OCI-LY1 (cell line): ENCODE measurements around the gene PRKD2.

Experiments used
- H2AFZ ChIP-seq: fragments of 200-600 bp; sonication (generic), shearing (Covaris generic); 2 replicates; pipeline ENCODE4 v1.6.0; 2014; ENCODE audit warnings: antibody characterized with exemption, mild to moderate bottlenecking, low read length
- H3F3A ChIP-seq: fragments of 200-600 bp; sonication (generic), shearing (Covaris generic); 2 replicates; pipeline ENCODE4 v1.6.0; 2014; ENCODE audit warnings: mild to moderate bottlenecking, antibody characterized with exemption, low read length, moderate library complexity; ENCODE audit not compliant: insufficient read depth
- H3K27ac ChIP-seq: fragments of 200-600 bp; sonication (generic); 2 replicates; pipeline ENCODE4 v1.5.1; 2014; ENCODE audit warnings: low read length, mixed run types, mild to moderate bottlenecking, low read depth; ENCODE audit not compliant: poor library complexity, severe bottlenecking
- H3K27me3 ChIP-seq: fragments of 200-600 bp; sonication (generic); 2 replicates; pipeline ENCODE4 v1.6.0; 2014; ENCODE audit warnings: antibody characterized with exemption, mild to moderate bottlenecking, low read length, moderate library complexity; ENCODE audit not compliant: insufficient read depth
- H3K36me3 ChIP-seq: fragments of 200-600 bp; sonication (generic); 2 replicates; pipeline ENCODE4 v1.6.1; 2014; ENCODE audit warnings: mild to moderate bottlenecking, antibody characterized with exemption, low read length, moderate library complexity, mixed read lengths; ENCODE audit not compliant: insufficient read depth
- H3K4me1 ChIP-seq: fragments of 200-600 bp; sonication (generic); 2 replicates; pipeline ENCODE4 v1.5.1; 2014; ENCODE audit warnings: mild to moderate bottlenecking, low read length, moderate library complexity; ENCODE audit not compliant: insufficient read depth, severe bottlenecking
- H3K4me2 ChIP-seq: fragments of 200-600 bp; sonication (generic), shearing (Covaris generic); 2 replicates; pipeline ENCODE4 v1.6.1; 2014; ENCODE audit warnings: low read length
- H3K4me3 ChIP-seq: fragments of 200-600 bp; sonication (generic); 2 replicates; pipeline ENCODE4 v1.5.1; 2014; ENCODE audit warnings: low read length, low read depth, mild to moderate bottlenecking, mixed read lengths; ENCODE audit not compliant: poor library complexity, severe bottlenecking
- H3K79me2 ChIP-seq: fragments of 200-600 bp; shearing (Covaris generic); 2 replicates; pipeline ENCODE4 v1.6.1; 2016; ENCODE audit warnings: mixed run types, low read length, mixed read lengths; ENCODE audit not compliant: insufficient read depth
- H3K9ac ChIP-seq: fragments of 200-600 bp; sonication (generic), shearing (Covaris generic); 2 replicates; pipeline ENCODE4 v1.6.1; 2014; ENCODE audit warnings: mild to moderate bottlenecking, low read length, mixed read lengths
- H3K9me2 ChIP-seq: fragments of 200-600 bp; sonication (generic), shearing (Covaris generic); 2 replicates; pipeline ENCODE4 v1.6.1; 2014; ENCODE audit warnings: low read depth, mild to moderate bottlenecking, low read length, mixed read lengths
- H3K9me3 ChIP-seq: fragments of 200-600 bp; shearing (Covaris generic); 2 replicates; pipeline ENCODE4 v1.6.1; 2014; ENCODE audit warnings: low read length, mixed read lengths
- H4K20me1 ChIP-seq: fragments of 200-600 bp; sonication (generic), shearing (Covaris generic); 2 replicates; pipeline ENCODE4 v1.6.0; 2016; ENCODE audit warnings: mild to moderate bottlenecking, low read length; ENCODE audit not compliant: insufficient read depth
- EZH2 ChIP-seq: fragments of 200-600 bp; sonication (generic), shearing (Covaris generic); IDR thresholded peaks from 2 replicates; pipeline ENCODE4 v1.8.0; 2017; ENCODE audit warnings: borderline replicate concordance, mixed run types, mild to moderate bottlenecking, antibody characterized with exemption, low read length, moderate library complexity, mixed read lengths
- TF ChIP-seq, protein P1 (sequence below): fragments of 200-600 bp; sonication (generic), shearing (Covaris generic); IDR thresholded peaks from 2 replicates; pipeline ENCODE4 v1.5.1; 2017; ENCODE audit warnings: mild to moderate bottlenecking, antibody characterized with exemption, low read length, moderate library complexity, mixed read lengths

The PRKD2 gene

DNA sequence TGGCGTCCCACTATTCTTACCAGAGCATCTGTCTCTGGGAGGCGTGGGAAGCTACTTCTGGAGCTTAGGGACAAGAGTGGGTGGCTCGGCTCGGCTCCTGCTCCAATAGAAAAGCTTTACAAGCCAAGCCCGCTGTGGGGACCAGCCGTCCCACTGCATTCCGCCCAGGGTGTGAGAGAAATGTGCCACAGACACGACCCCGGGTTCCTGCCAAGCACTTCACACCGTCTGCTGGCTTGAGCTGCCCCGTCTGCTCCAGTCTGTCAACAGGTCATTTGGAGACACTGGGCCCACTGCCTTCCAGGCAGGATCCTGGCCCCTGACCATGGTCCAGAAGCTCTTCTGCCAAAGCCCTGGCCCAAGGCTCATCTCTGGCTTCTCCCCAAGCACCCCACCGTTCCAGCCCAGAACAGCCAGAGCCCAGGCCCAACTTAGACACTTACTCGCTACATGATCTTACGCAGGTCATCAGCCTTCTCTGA lies 22.4 kb upstream of the PRKD2 start:
- H4K20me1 ChIP-seq, result no peaks in the 10 kb centered on the region
- peaks cover 48% of the 10 kb centered on the region; the same call in 1 of the 2 replicates for H3K36me3 ChIP-seq

DNA sequence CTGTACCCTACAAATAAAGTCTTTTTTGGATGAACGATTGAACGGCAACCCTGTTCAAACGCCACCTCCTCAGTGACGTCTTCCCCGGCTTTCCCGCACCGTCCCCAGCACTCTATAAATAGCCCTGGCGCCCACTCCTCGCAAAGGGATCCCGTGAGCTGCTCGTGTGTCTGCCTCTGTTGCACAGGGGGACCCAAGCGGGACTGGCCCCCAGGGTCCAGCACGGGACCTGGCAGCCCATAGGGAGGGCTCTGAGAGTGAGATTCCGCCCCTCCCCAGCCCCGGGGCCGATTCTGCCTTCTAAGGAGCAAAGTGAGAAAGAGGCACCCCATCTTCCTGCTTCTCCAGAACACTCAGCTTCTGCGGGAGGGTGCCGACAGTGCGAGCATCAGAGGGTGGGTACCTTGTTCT lies 20.9 kb upstream of the PRKD2 start:
- Histone ChIP-seq H3K79me2 (peaks cover 32% of the 10 kb centered on the region), H3K9ac (no peak overlapping the region), H3K27me3 (no peaks in the 10 kb centered on the region), H3K4me2 (no peak overlapping the region), H4K20me1 (no peaks in the 10 kb centered on the region), H3K9me3 (no peaks in the 10 kb centered on the region), H3K4me1 (peaks cover 9% of the 10 kb centered on the region), H3K36me3 (peaks cover 58% of the 10 kb centered on the region; the same call in 1 of the 2 replicates), H3K27ac (no peak overlapping the region), H2AFZ (no peak overlapping the region), H3F3A (no peaks in the 10 kb centered on the region), H3K4me3 (no peak overlapping the region), H3K9me2 (no peaks in the 10 kb centered on the region)
- TF ChIP-seq, protein P1, sequence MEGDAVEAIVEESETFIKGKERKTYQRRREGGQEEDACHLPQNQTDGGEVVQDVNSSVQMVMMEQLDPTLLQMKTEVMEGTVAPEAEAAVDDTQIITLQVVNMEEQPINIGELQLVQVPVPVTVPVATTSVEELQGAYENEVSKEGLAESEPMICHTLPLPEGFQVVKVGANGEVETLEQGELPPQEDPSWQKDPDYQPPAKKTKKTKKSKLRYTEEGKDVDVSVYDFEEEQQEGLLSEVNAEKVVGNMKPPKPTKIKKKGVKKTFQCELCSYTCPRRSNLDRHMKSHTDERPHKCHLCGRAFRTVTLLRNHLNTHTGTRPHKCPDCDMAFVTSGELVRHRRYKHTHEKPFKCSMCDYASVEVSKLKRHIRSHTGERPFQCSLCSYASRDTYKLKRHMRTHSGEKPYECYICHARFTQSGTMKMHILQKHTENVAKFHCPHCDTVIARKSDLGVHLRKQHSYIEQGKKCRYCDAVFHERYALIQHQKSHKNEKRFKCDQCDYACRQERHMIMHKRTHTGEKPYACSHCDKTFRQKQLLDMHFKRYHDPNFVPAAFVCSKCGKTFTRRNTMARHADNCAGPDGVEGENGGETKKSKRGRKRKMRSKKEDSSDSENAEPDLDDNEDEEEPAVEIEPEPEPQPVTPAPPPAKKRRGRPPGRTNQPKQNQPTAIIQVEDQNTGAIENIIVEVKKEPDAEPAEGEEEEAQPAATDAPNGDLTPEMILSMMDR, result no peak
- TF ChIP-seq EZH2, result no peak

More for the DNA sequence above, 22.4 kb upstream of the PRKD2 start:
- H3K79me2 ChIP-seq, result peaks cover 47% of the 10 kb centered on the region
- H2AFZ ChIP-seq, result no peak overlapping the region
- H3K9ac ChIP-seq, result no peak overlapping the region
- H3K27me3 ChIP-seq, result no peaks in the 10 kb centered on the region
- no peaks in the 10 kb centered on the region for H3K9me2 ChIP-seq
- no peak overlapping the region for H3K4me2 ChIP-seq
- peaks cover 22% of the 10 kb centered on the region for H3K4me1 ChIP-seq
- no peak overlapping the region for H3K4me3 ChIP-seq
- H3K27ac ChIP-seq, result no peak overlapping the region
- H3K9me3 ChIP-seq, result no peaks in the 10 kb centered on the region
- H3F3A ChIP-seq, result no peaks in the 10 kb centered on the region
- TF ChIP-seq EZH2, result no peak
- TF ChIP-seq, protein P1, result no peak

DNA sequence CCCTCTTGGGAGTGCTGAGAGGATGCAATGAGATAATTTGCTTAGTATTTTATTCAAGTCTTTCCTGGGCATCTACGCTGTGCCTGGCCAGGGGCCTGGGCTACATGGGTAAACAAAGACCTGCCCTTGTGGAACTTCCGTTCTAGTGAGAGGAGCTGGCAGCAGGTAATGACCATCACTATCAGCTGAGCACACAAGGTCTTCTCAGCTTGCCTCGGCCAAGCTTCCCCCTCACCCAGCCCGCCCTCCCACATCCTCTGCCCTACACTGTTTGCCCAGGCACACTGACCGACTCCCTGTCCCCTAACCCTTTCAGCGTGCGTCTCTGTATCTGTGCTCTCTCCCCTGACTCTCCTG lies 20.4 kb upstream of the PRKD2 start:
- Histone ChIP-seq H3K4me3 (no peak overlapping the region), H3K4me1 (peaks cover 4% of the 10 kb centered on the region), H3K79me2 (peaks cover 28% of the 10 kb centered on the region), H3K36me3 (peaks cover 58% of the 10 kb centered on the region; the same call in 1 of the 2 replicates), H2AFZ (no peak overlapping the region), H3K9me2 (no peaks in the 10 kb centered on the region), H3K4me2 (no peak overlapping the region), H3F3A (no peaks in the 10 kb centered on the region), H3K27me3 (no peaks in the 10 kb centered on the region), H3K9me3 (no peaks in the 10 kb centered on the region), H3K9ac (no peak overlapping the region), H3K27ac (no peak overlapping the region), H4K20me1 (no peaks in the 10 kb centered on the region)
- TF ChIP-seq, protein P1, result no peak
- no peak for TF ChIP-seq EZH2
